ENCODE data around the gene ATP5PF.

DNA sequence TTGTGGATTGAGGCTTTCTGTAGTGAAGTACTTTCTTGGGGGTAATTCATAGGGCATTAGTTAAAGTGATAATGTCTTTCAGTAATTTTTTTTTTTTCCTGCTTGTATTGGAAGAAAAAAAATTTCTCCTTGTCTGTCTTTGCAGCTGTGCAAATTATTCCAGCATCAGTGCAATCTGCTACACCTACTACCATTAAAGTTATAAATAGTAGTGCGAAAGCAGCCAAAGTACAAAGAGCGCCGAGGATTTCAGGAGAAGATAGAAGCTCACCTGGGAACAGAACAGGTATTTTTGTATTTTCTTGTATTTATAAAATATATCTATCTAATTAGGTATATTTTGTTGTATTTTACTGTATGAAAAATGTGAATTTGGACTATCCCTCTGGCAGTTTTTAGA lies 29.4 kb upstream of the ATP5PF start:
- TF ChIP-seq POLR2AphosphoS5 (IDR thresholded peaks at IDR 0.05; ENCODE audit: low read depth, low read length) = no peak
- TF ChIP-seq CBX3 (IDR thresholded peaks at IDR 0.05; ENCODE audit: low read depth) = no peak
